ENCODE measurements around the gene TMEM255B. TPM values are rescaled to one million over a fixed set of nuclear protein-coding genes. Genes with fewer than 3 reads are reported as not detected.
"Not testable (repeated sequence)": the region's sequence is repeated elsewhere in the genome, so short reads cannot be mapped to it uniquely, and the experiment has no call there.

The TMEM255B gene
- polyA plus RNA-seq, 5 donors = 8.5 to 17.4 (median 13.3) TPM

DNA sequence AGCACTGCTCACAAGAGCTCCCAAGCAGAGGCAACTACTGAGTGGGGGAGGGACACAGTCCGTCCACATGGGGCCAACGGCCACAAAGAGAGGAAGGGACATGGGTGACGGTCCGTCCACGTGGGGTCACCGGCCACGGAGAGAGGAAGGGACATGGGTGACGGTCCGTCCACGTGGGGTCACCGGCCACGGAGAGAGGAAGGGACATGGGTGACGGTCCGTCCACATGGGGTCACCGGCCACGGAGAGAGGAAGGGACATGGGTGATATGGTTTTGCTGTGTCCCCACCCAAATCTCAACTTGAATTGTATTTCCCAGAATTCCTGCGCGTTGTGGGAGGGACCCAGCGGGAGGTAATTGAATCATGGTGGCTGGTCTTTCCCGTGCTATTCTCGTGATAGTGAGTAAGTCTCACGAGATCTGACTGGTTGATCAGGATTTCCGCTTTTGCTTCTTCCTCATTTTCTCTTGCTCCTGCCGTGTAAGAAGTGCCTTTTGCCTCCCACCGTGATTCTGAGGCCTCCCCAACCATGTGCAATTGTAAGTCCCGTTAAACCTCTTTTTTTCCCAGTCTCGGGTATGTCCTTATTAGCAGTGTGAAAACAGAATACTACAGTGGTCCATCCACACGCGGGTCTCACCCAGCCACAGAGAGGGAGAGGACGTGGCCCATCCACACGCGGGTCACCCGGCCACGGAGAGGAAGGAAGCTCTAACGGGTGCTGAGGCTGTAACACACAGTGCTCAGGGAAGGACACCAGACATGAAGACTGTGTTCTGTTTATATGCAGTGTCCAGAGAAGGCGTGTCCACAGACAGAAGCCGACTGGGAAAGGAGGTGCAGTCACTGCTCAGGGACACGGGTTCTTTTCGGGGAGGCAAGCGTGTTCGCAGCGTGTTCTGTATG is 56.4 kb downstream of the TMEM255B start:
- no peak for DNase-seq

DNA sequence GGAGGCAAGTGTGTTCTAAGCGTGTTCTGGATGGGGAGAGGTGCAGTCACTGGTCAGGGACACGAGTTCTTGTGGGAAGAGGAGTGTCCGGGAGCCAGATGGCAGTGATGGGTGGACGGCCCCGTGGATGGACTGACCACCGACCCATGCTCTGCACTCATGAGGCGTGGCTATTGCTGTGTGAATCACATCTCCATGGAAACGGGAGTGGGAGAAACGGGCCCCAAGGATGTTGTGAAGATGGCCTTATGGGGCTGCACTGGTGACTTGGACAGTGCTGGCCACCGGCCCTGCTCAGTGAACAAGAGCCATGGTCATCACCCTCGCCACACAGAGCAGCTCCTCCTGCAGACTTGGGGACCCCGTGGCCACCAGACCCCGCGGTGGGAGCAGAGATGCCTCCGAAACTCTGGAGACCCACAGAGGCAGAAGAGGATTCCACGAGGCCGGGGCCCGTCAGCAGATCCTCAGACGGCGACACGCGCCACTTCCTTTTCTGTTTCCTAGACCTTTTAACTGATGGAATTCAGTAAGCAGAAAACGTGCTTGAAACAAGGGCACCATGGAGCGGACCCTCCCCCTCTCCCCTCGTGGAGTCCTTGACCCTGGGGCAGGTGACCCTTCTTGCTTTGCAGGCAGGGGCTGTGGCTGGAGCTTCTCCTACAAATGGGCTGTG is 57.4 kb downstream of the TMEM255B start:
- DNase-seq = no peak

DNA sequence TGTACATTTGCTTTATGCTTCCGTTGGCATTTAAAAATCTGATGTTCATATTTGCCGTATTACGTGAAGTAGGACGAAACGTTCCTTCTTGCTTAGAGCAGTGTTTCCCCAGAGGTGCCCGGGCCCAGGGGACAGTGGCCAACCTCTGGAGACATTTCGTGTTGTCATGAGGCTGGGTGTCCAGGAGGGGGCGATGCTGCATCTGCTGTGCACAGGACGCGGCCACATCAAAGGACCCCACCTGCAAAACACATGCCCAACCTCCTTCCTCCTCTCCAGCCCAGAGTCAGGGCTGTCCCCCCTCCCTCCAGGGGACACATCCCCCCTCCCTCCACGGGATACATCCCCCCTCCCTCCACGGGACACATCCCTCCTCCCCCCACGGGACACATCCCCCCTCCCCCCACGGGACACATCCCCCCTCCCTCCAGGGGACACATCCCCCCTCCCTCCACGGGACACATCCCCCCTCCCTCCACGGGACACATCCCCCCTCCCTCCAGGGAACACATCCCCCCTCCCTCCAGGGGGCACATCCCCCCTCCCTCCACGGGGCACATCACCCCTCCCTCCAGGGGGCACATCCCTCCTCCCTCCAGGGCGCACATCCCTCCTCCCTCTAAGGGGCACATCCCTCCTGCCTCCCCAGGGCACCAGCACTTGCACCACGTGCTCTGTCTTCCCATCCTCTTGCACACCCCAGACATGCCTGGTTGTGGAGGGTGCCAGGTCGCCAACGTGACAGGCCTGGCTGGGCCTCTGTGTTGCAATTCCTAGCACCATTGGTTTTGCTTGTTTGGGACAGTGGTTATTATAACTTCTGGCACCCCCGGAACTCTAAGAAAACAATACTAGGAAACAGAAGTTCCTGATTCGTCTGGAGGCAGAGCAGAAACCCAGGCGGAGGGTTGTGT is 58.2 kb downstream of the TMEM255B start:
- peak in 1 of 2 donors; percentile 68 for DNase-seq

DNA sequence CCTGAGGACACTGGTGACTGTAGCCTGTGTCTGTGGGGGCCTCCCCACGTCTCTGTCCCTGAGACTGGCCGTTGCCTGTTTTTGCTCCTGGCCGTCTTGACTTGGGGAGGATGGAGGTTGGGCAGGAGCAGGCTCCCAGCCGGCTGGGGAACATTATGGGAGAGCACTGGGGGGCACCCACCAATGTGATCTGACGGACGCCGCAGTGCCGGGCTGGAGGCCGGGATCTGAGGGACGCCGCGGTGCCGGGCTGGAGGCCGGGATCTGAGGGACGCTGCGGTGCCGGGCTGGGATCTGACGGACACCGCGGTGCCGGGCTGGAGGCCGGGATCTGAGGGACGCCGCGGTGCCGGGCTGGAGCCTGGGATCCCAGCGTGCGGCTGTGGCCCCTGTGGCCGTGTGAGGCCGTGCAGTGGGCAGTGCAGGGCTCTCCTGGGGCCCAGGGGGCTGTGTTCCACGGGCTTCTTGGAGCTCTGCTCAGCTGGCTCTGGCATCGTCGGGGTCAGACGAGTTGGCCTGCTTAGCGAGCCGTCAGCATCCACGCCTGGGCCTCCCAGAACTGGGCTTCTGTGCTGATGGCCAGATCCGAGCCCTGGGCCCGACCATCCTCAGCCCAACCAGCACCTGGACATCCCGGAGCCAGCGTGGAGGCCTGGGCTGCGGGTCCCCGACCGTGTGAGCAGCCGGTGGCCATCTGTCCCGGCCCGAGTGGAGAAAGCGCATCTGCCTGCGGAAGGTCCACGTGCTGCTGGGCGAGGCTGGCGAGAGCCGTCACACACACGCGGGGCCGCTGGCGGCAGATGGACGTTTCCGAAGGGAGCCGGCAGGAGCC is 59.0 kb downstream of the TMEM255B start:
- DNase-seq = no peak

DNA sequence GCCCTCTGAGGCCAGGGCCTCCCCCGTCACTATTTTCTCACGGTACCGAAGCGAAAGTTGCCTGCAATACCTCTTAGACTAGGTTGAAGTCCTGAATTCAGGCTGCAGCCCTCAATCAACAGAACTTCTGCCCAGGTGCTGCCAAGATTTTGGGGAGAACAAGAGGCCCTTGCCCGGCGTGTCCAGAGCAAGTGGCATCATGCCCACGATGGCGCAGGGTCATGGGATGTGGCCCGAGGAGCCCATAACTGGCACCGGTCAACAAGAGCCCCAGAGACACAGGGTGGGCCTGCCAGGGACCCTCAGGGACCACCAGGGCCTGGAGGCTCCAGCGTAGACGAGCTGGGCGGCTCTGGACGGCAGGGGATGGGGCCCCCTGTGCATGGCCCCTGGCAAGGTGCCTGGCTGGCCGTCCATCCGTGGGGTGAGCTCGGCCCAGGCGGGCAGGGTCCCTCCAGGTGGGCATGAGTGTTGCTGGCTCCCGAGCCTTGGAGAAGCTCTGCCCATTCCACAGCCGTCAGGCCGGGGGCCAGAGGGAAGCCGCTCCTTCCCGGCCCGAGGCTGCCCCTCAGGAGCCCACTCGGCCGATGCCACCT is 59.8 kb downstream of the TMEM255B start:
- DNase-seq = no peak

DNA sequence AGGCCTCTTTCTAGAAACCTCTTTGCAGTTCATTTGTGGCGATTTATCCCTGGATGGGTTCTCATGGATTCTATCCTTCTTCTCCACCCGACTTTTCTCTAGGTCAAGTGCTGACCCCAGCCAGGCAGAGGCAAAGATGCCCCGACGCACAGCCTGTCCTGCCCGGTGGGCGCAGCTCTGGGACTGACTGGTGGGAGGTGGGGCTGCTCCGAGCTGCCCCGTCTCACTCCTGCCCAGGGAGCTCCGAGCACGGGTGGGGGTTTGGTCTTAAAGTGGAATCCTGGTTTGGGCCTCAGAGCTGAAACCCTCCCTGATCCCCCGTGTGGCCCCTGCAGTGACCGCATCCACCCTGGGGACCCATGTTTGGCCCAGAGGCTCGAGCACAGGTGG is 60.3 kb downstream of the TMEM255B start:
- no peak for DNase-seq

DNA sequence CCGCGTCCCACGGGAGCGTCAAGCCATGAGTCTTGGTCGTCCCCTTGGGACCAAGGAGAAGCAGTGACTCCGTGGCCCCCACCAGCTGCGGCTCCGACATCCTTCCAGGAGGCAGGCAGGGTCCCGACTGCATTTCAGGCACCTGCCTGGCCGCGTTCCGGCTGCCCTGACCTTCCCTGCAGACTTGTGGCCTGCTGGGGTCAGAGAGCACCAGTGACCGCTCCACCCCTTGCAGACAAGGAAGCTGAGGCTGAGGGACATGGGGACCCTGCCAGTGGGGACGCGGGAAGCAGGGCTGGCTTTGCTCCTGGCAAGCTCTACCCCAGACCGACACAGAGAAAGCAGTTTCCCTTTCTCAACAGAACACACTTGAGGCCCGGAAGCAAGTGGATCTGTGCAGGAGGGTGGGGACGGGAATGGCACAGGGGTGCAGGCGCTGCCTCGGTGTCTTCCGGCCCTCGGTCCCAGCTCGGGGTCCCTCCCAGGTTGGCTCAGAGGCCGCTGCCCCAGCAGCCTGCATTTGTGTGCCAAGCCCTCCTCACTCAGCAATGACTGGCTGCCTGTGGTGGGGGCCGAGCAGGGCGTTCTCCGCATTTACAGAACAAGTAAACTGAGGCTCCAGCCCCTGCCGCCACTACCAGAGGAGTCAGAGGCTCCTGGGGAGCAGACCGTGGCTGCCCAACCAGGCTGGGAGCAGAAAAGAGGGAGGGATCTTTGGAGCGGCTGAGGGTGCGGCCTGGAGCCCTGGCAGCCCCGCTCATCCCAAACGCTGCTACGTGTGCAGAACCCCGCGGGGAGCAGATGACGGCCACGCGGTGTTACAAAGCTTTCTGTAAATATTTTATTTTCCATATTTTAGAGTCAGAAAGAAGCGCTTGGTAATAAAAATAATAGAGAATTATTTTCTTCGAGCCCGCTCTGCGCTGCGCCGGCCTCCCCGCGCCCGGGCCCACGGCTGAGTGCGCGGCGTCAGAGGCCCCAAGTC is 61.0 kb downstream of the TMEM255B start:
- DNase-seq = no peak

DNA sequence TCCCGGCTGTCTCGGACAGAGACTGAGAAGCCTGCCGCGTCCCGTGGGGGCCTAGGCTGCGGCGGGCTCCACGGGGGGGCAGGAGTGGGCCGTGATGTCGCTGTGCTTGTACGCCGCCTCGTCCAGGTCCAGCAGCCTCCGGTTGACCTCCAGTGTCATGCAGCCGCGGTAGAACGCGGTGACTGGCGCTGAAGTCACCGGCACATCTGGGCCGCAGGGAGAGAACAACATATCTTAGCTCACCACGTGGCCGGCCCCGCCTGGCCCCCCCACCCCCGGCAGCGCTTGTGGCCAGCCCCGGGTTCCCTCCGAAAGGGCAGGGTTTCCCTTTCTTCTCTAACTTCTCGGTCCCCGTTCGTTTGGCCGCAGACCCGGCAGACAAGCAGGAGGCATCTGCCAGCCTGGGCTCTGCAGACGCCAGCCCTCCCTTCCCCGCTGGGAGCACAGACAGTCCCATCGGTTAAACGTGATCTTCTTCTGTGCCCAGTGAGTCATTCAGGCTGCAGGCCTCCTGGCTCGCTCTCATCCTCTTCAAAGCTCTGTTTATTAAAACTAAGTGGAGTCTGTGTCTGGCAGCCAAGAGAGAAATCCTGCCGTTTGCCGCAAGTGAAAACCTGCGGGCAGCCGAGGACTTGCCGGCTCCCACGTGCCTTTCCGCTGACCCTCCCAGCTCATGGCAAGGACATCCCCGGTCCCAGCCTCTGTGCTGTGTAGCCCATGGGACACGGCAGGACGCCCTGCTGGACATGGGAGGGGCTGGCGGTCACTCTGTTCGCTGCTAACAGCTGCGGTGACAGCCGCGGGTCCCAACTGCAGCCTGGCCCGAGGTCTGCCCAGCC is 62.0 kb downstream of the TMEM255B start:
- DNase-seq = peak; percentile 46 to 52

DNA sequence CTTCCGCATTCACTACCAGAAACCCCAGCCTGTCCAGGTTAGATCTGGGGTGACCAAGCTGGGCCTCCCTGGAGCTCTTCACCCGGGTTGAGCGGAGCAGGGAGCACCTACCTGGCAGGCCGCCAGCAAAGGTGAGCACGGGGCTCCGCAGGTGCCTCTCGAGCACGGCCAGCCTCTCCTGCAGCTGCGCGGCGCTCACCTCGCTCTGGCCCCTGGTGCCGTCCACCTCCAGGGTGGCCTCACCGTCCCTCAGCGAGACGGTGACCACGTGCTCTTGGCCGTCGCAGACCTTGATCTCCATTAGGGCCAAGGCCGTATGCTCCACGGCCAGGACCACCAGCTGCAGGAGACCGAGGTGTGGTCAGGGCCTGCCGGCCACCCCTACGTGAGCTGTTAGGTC is 62.8 kb downstream of the TMEM255B start:
- no peak for DNase-seq

DNA sequence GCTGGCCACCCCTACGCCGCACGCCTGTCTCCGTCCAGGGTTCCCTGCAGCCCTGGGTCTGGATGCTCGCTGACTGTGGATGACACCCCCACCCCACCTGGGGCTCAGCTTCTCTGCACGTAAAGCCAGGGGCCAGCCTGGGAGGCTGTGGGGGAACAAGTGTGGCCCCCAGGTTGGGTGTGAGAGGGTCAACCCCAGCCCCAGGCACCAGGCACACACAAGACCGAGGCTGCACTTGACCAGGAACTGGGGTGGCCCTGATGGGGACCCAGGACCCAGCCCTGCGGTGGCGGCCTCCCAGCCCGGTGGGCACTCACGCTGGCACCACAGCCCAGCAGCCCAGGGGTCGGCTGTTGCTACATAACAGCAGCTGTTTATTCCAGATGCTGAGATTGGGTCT is 63.2 kb downstream of the TMEM255B start:
- DNase-seq = no peak

DNA sequence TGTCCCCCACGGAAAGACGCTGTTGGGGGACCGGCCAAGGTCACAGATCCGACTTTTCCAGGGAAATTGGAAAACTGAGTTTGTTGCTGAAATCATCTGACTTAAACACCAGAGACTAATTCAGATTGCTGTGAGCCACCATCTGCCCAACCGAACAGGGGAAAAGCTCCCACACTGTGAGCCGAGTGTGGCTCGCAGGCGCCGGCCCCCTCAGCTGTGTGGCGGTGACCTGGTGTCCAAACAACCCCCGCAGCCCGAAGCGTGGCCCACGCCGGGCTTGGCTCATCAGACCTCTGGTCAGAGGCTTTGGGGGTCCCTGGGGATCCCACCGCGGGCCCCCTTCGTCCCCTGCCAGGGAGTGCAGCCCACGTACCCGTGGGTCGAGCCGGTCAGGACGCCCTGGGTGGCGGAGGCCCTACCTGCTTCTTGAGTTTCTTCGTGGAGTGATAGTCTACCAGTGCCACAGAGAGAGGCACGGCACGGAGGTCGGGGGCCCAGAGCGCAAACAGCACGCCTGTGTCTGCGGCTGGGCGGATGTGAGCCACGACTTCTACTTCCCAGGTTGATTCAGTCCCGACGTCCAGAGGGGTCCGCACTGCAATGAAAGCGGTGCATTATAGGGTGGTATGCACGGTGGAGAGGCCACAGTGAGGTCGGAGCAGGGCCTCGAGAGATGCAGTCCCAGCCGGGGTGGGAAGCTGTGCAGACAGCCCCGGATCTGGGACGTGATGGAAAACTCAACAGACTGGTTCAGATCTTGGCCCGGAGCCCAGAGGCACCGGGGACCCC is 64.1 kb downstream of the TMEM255B start:
- no peak for DNase-seq

DNA sequence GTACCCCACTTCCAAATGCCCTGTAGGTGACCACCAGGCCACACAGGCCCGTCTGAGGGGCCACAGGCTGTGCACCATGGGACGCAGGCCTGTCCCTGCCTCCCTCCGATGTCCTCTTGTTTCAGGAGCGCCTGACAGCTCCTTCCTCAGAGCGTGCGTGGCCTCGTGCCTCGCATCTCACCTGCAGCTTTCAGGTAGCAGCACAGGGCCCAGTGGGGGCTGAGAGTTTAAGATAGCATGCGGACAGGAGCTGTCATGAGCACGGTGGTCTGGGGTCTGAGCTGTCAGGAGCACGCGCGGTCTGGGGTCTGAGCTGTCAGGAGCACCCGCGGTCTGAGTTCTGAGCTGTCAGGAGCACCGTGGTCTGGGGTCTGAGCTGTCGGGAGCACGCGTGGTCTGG is 64.7 kb downstream of the TMEM255B start:
- DNase-seq = no peak

DNA sequence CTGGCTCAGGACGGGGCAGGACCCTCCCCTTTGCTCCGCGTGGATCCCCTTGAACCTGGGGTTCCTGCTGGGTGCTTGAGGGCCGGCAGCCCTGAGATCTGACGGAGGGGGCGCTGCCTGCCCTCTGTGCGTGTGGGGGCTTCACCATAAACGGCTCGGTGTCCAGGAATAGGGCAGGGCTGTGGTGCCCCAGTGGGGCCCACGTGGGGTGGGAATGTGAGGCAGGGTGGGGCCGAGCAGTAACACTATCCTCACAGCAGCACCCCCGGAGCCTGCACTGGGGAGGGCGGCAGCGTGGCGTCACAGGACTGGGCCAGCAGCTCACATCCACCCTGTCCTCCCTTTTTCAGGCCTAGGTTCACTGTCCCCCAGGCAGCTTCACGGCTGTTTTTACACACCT is 66.8 kb downstream of the TMEM255B start:
- no peak for DNase-seq

DNA sequence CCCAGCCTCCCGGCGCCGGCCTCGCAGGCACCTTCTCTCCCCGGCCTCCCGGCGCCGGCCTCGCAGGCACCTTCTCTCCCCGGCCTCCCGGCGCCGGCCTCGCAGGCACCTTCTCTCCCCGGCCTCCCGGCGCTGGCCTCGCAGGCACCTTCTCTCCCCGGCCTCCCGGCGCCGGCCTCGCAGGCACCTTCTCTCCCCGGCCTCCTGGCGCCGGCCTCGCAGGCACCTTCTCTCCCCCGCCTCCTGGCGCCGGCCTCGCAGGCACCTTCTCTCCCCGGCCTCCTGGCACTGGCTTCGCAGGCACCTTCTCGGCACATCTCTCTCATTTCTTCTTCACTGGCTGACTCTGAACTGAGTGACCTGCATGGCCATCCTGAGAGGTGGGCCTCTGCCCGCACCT is 67.4 kb downstream of the TMEM255B start:
- DNase-seq = not testable (repeated sequence)

DNA sequence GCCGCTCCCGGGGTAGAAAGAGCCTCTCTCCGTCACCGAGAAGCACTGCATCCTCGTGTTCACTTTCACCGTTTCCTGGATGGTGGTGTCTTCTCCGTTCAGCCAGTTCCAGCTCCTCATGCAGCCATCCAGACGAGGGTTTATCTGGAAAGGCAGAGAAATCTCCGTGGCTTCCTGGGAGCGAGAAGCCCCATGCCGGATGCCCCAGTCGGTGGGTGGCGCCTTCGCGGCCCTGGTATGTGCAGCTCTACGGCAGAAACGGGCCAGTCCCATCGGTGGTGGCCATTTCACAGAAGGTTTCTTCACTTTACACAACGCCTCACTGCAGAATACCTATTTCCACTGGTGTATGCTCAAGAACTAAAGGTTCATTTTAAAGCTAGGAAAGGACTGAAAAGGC is 68.0 kb downstream of the TMEM255B start:
- DNase-seq = no peak

DNA sequence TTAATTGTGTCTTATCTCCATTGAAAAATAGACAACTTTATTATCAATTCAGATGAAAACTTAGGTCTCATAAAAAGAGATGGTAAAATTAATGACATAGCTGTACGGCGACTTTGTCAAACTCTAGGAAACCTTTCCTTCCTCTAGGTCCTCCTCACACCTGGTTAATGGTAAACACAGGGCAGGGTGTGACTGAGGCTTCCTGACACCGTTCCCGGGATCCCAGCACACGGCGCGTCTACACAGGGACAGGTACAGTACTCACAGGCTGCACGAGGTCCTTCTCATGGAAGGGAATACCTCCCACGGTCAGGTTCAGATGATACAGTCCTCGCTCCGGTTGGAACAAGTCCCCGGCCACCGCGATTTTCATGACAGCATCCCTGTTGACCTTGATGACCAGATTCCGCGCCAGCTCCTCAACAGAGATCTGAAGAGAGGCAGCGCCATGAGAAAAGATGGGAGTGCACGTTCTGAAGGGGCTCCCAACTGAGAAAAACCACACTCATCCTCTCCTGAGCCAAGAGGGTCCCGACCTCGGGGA is 69.3 kb downstream of the TMEM255B start:
- no peak for DNase-seq

DNA sequence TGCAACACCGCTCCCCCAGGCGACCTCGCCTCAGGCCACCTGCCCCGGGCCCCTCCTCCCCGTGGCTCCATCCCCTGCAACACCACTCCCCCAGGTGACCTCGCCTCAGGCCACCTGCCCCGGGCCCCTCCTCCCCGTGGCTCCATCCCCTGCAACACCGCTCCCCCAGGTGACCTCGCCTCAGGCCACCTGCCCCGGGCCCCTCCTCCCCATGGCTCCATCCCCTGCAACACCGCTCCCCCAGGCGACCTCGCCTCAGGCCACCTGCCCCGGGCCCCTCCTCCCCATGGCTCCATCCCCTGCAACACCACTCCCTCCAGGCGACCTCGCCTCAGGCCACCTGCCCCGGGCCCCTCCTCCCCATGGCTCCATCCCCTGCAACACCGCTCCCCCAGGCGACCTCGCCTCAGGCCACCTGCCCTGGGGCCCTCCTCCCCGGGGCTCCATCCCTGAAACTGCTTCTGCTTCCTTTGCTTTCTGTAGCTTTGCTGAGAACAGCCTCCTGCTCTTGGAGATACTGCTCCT is 71.5 kb downstream of the TMEM255B start:
- DNase-seq = not testable (repeated sequence)
